Right renal pelvis (tissue), 4 donors: Measurements from ENCODE around the gene TMEM255B. TPM values are rescaled to one million over a fixed set of nuclear protein-coding genes. Genes with fewer than 3 reads are reported as not detected.

ENCODE experiments used
- DNase-seq, 4 donors: peaks; one replicate each; pipeline ENCODE4 v3.0.0-alpha.2; 2013; ENCODE audit warnings: low read depth in 4 of 4, low spot score in 3 of 4, missing footprints in 1 of 4
- polyA plus RNA-seq, 4 donors: library from polyadenylated mRNA; unstranded; fragments of 120-200 nt; gene quantifications; one replicate each; pipeline ENCODE4 v1.2.1, GENCODE V29; 2013; ENCODE audit not compliant: insufficient read length in 4 of 4

The TMEM255B gene
- polyA plus RNA-seq, 4 donors = 6.5 to 8.5 (median 7.7) TPM

DNA sequence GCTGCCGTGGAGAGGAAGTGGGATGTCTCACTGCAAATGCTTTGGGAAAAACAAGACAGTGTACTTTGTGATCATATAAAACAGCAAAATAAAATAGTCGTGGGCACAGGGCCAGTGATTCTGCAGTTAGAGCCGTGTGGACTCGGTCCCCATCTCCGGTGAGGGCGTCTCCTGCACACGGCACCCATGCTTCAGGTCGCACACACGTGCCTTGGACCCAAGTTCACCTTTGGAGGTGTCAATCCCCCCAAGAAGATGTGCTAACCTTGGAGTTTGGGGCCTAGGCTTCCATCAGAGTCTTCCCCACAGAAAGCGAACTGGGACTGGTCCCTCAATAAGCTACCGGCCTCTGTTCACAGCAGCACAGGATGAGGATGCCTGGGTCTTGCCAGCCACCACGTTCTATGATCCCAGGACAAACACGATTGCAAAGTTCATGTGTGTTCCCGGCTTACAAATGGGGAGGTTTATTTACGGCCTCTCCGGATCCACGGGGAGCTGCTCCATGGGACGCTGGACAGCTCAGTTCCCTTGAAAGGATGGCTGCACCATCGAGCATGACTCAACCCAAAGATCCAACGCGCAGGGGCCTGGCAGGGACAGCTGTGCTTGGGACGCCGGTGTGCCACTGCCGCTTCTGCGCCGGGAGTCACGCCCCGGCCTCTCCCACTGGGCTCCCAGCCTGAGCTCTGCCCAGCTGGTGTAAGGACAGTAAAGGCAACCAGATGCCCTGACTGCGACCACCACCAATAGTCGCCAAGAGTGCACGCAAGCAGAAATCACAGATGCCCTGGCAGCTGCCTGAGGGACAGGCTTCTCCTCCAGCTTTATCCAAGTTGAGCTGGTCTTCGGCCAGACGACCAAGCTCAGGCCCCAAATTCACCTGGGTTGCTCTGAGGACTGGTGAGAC is 96.2 kb downstream of the TMEM255B start:
- no peak for DNase-seq

DNA sequence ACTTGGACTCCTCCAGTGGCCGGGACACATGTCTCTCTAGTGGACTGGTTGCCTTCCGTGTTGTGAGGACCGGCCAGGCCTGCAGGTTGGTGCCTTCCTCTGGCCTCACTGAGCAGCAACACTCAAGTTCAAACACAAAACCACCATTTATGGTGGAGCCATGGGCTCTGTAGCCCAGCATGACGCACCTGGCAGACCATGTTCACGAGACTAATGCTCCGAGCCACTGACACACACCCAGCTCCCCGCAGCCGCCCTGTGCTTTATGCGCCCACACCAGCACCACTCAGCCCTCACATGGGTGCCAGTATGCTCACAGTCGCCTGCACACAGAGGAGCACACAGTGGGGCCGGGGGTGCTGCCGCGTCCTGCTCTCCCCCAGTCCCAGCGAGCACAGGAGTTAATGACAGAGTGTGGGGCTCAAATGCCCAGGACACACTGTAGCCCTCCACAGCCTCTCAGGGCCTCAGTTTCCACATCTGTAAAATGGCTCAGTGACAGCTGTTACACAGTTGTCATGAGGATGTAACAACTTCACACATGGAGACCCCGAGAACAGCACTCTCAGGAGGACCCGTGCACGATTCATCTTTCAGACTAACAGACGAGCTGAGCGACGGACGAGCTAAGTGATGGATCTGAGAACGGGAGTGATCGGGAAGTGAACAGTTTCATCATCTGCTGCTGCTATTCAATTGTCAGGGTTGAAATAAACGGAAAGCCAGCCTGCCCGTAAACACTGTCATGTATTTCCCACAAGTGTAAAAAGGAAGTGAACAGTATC is 97.1 kb downstream of the TMEM255B start:
- no peak for DNase-seq

GRCh38 chr13:113856716-113857065 is 97.7 kb downstream of the TMEM255B start:
- DNase-seq = no peak

- DNase-seq = no peak
Measured at GRCh38 chr13:113857531-113858195, 98.6 kb downstream of the TMEM255B start.

GRCh38 chr13:113859311-113860050 is 100.5 kb downstream of the TMEM255B start:
- no peak for DNase-seq

- no peak for DNase-seq
Measured at GRCh38 chr13:113860051-113860664, 101.1 kb downstream of the TMEM255B start.

- DNase-seq = peak in 1 of 4 donors; percentile 39
Measured at GRCh38 chr13:113860665-113861432, 101.8 kb downstream of the TMEM255B start.

DNA sequence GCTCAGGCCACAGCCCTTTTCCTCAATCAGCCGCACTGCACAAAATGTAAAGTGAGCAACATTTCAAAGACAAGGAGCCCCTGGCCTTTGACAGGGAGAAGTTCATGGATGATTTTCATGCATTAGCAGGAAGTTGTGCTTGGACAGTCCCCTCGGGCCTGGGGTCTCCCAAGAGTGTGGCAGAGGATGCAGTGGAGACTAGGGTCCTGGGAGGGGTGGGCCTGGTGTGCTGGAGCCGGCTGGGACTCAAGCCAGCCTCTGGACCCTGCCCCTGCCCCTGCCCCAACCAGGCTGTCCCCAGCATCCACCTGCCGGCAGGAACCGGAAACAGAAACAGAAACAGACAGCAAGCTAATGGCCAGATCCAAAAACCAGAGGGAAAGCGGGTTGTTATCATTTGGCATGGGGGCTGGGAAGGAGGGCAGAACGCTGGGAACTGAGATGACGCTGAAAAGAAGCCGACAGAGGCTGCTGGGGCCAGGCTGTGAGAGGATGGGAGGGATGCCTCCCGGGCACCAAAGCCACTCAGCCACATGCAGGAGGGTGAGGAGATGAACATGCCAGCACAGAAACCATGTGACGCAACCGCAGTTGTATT is 102.5 kb downstream of the TMEM255B start:
- no peak for DNase-seq

- DNase-seq = no peak
Measured at GRCh38 chr13:113862191-113862930, 103.3 kb downstream of the TMEM255B start.

DNA sequence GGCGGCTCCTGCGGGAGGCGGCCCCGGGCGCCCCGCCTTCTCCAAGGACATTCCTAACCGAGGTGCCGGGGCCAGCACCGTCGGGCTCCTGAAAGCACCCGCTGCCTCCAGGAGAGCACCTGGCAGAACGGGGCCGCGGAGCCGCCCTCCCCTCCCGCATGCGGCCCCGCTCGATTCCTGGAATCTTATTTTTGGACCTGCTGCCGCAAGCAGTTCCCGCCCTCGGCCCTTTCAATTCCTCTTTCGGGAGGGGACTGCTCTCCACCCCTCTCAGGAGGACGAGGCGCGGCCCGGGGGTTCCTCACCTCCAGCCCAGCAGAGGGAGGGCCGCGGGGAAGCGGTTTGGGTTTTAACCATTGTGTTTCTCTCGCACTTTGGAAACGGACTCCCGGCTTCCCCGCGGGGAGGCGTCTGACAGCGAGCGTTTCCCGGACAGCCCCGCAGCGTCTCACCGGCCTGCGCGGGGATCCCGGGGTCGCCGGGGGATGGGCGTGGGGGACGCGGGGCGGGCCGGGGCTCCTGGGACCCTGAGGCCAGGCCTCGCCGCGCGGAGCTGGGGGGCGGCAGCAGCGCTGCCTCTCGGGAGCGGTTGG is 104.0 kb downstream of the TMEM255B start:
- DNase-seq = no peak

GRCh38 chr13:113863524-113864272 is 104.7 kb downstream of the TMEM255B start, which contains the start of gene GAS6:
Gene GAS6, minus strand, starts transcription at chr13:113864076. Its CDS starts 156 bp downstream, at chr13:113863920.
- no peak for DNase-seq

- DNase-seq = no peak
Measured at GRCh38 chr13:113864273-113864890, 105.4 kb downstream of the TMEM255B start.

DNA sequence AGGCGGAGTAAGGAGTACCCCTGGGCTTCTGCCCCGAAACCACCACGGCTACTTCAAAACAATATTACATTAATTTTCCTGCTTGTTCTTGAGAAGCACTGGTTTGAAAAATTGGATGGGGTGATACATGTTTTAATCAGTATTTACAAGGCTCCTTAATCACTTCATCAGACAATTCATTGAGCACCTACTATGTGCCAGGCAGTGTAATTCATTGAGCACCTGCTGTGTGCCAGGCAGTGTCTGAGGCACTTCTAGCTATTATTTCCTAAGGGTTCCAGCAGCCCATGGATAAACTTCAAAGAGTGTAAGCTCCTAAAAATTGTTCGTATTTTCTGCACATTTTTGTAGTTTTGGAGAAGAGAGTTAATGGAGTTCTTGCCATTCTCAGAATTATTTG is 106.4 kb downstream of the TMEM255B start:
- DNase-seq = no peak
